GM12865 (cell line): ENCODE measurements around the gene NRL.
A peak's percentile ranks its signal among the peaks of the same experiment; 100 is the strongest.

Experiments used
- DNase-seq: peaks from one replicate; pipeline ENCODE4 v3.0.0; 2010; ENCODE audit warnings: low read depth
- H3K4me3 ChIP-seq: 2 replicates; pipeline ENCODE4 v1.5.1; 2011; ENCODE audit warnings: mild to moderate bottlenecking, low read depth, low read length, control low read depth
- TF ChIP-seq, protein P1 (sequence below): IDR thresholded peaks from 2 replicates; pipeline ENCODE4 v1.5.1; 2011; ENCODE audit warnings: low read length, control low read depth, low read depth, inconsistent platforms; ENCODE audit not compliant: insufficient read depth; ENCODE audit errors: missing control alignments

Gene NRL

GRCh38 chr14:24116128-24116814, 1.5 kb upstream of the NRL start:
- TF ChIP-seq, protein P1, sequence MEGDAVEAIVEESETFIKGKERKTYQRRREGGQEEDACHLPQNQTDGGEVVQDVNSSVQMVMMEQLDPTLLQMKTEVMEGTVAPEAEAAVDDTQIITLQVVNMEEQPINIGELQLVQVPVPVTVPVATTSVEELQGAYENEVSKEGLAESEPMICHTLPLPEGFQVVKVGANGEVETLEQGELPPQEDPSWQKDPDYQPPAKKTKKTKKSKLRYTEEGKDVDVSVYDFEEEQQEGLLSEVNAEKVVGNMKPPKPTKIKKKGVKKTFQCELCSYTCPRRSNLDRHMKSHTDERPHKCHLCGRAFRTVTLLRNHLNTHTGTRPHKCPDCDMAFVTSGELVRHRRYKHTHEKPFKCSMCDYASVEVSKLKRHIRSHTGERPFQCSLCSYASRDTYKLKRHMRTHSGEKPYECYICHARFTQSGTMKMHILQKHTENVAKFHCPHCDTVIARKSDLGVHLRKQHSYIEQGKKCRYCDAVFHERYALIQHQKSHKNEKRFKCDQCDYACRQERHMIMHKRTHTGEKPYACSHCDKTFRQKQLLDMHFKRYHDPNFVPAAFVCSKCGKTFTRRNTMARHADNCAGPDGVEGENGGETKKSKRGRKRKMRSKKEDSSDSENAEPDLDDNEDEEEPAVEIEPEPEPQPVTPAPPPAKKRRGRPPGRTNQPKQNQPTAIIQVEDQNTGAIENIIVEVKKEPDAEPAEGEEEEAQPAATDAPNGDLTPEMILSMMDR = no peak
- no peak for DNase-seq
- H3K4me3 ChIP-seq = peak overlapping the region; percentile 90

DNA sequence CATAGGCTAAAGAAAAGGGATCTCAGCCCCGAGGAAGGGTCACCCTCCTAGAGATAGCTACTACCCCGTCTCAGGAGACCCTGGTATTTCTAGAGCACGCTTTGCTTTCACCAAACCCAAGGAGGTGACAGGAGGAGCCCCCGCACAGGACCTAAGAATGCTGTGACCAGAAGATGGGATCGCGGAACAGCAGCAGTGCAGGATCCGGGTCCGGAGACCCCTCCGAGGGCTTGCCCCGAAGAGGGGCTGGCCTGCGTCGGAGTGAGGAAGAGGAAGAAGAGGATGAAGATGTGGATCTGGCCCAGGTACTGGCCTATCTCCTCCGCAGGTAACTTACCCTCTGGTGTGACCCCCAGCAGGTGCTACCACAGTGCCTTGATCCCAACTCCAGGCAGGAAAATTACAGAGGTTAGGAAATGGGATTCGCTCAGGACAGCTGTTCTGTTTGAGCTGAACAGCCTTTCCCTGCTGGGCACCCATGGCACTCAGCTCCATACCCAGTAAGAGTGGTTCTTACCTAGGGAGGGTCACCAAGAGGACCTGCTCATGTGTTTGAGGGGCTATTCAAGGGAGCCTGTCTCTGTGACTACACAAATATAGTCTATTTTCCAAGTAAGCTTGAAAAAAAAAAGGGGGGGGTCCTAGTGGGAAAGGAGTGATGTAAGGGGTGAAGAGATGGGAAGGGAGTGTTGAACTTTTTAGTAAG, 826 bp upstream of the NRL start:
- DNase-seq = no peak
- peak overlapping the region; percentile 90 for H3K4me3 ChIP-seq
- TF ChIP-seq, protein P1 = no peak

DNA sequence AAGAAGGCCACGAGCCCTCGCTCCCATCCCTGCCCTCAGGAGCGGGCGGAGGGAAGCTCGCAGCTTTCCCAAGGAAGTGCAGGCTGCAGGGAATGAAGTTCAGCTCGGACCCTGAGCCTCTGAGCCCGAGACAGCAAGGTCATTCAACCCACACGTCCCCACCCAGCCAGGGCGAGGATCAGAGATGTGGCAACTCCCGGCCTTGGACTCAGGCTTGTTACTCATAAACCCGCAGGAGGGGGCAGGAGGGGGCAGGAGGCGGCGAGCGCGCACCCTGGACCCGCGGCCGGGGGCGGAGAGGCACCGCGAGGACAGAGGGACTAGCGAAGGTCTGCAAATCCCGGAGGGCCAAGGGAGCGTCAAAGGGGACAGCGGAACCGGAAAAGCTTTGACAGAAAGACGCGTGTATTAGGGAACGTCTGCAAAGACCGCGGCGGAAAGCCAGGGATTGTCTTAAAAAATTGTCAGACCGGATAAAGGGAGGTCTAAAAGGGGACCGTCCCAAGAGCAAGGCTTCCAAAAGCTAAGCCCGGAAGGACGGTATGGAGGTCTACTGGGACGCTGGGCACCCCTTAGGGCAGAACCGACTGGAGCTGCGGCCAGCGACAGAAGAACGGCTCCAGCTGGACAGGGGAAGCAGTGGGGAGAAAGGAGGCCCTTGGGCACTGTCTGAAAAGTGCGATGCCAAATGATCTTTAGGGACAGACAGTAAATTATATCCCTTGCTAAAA, 783 bp downstream of the NRL start:
- H3K4me3 ChIP-seq = peak overlapping the region; percentile 89
- peak; percentile 95 for DNase-seq
- TF ChIP-seq, protein P1 = no peak

DNA sequence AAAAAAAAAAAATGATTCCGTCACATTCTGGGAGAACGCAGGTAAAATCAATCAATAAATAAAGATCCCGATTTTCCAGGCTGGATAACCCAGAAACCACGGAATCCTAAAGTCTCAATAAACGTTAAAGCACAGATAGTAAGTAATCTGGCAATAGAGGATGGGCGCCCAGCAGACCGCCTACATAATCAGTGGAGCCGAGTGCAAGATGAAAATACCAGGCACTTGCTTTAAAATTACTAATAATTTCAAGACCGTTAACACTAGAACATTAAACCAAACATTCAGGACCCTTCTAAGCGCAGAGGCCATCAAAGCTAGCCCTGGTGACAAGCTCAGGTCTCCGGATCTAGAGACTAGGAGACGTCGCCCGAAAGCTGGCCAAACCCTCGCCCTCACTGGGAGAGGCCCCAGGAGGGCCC, 1.4 kb downstream of the NRL start:
- TF ChIP-seq, protein P1 = no peak
- peak overlapping the region; percentile 89 for H3K4me3 ChIP-seq

DNA sequence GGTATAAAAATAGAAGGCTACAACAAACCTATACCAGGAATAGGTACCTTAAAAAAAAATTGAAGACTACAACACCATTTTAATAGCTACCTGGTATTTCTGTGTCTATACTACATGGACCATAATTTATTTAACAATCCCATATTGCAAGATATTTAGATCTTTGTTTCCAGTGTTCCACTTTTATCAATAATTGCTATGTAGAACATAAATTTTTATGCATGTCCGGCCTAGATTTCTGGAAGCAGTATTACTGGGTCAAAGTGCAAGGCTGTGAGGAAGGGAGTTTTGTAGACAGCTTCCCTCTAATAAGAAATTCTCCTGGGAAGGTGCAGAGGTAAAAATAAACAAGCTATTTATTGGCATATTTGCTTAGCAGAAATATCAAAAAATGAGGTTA, 4.2 kb downstream of the NRL start:
- no peak for DNase-seq
- TF ChIP-seq, protein P1 = no peak

More for the DNA sequence above, 1.4 kb downstream of the NRL start:
- DNase-seq = no peak

GRCh38 chr14:24110060-24110459, 4.7 kb downstream of the NRL start:
- H3K4me3 ChIP-seq = no peak overlapping the region
- TF ChIP-seq, protein P1 = no peak
- DNase-seq = no peak

More for the DNA sequence above, 4.2 kb downstream of the NRL start:
- no peak overlapping the region for H3K4me3 ChIP-seq
